Loucy (cell line): Measurements from ENCODE around the gene SETD2.
A peak's percentile ranks its signal among the peaks of the same experiment; 100 is the strongest.

Experiments
- H2AFZ ChIP-seq: fragments of 200-600 bp; sonication (generic); 2 replicates; pipeline ENCODE4 v1.6.0; 2016; ENCODE audit warnings: antibody characterized with exemption, mild to moderate bottlenecking, low read length, moderate library complexity
- H3F3A ChIP-seq: fragments of 200-600 bp; 2 replicates; pipeline ENCODE4 v1.6.0; 2016; ENCODE audit warnings: antibody characterized with exemption, low read depth, mild to moderate bottlenecking
- H3K27me3 ChIP-seq: fragments of 200-600 bp; sonication (generic); 2 replicates; pipeline ENCODE4 v1.6.1; 2014; ENCODE audit warnings: low read length, mild to moderate bottlenecking; ENCODE audit not compliant: insufficient read depth, poor library complexity, severe bottlenecking
- H3K36me3 ChIP-seq: fragments of 200-600 bp; sonication (generic); 2 replicates; pipeline ENCODE4 v1.6.1; 2016; ENCODE audit warnings: low read length; ENCODE audit not compliant: insufficient read depth
- H3K4me1 ChIP-seq: fragments of 200-600 bp; sonication (generic); 2 replicates; pipeline ENCODE4 v1.5.1; 2014; ENCODE audit warnings: low read length, mild to moderate bottlenecking; ENCODE audit not compliant: insufficient read depth, poor library complexity, severe bottlenecking
- H3K4me2 ChIP-seq: fragments of 200-600 bp; sonication (generic); 2 replicates; pipeline ENCODE4 v1.6.0; 2014; ENCODE audit warnings: antibody characterized with exemption, low read length, low read depth, mild to moderate bottlenecking; ENCODE audit not compliant: poor library complexity, severe bottlenecking
- H3K4me3 ChIP-seq: fragments of 200-600 bp; sonication (generic); 2 replicates; pipeline ENCODE4 v1.5.1; 2014; ENCODE audit warnings: low read length, mild to moderate bottlenecking, mixed read lengths; ENCODE audit not compliant: poor library complexity, severe bottlenecking
- H3K79me2 ChIP-seq: fragments of 200-600 bp; sonication (generic); 2 replicates; pipeline ENCODE4 v1.6.1; 2014; ENCODE audit warnings: low read length; ENCODE audit not compliant: insufficient read depth
- H3K9ac ChIP-seq: fragments of 200-600 bp; sonication (generic); 2 replicates; pipeline ENCODE4 v1.6.0; 2014; ENCODE audit warnings: mild to moderate bottlenecking, low read depth, low read length, moderate library complexity; ENCODE audit not compliant: poor library complexity, severe bottlenecking
- H3K9me2 ChIP-seq: fragments of 200-600 bp; sonication (generic); replicated peaks from 2 replicates; pipeline ENCODE4 v1.6.1; 2016; ENCODE audit warnings: low read depth, low read length, mixed read lengths
- H3K9me3 ChIP-seq: fragments of 200-600 bp; sonication (generic); 2 replicates; pipeline ENCODE4 v1.6.1; 2014; ENCODE audit warnings: mild to moderate bottlenecking, antibody characterized with exemption, low read length, low read depth; ENCODE audit not compliant: insufficient read depth
- H4K20me1 ChIP-seq: fragments of 200-600 bp; sonication (generic); 2 replicates; pipeline ENCODE4 v1.6.0; 2014; ENCODE audit warnings: antibody characterized with exemption, low read length, mild to moderate bottlenecking; ENCODE audit not compliant: insufficient read depth, poor library complexity, severe bottlenecking
- CTCF ChIP-seq: fragments of 200-600 bp; sonication (generic); conservative IDR thresholded peaks from 2 replicates; pipeline ENCODE4 v1.5.1; 2014; ENCODE audit warnings: mild to moderate bottlenecking, antibody characterized with exemption, low read length
- EZH2phosphoT487 ChIP-seq: fragments of 200-600 bp; IDR thresholded peaks from 2 replicates; pipeline ENCODE4 v1.6.1; 2018; ENCODE audit warnings: antibody characterized with exemption, mild to moderate bottlenecking, moderate library complexity, borderline replicate concordance

The SETD2 gene

GRCh38 chr3:46990573-46991374, 173.1 kb downstream of the SETD2 start:
- peak overlapping the region; percentile 11 for H3K4me2 ChIP-seq
- H3K36me3 ChIP-seq = peaks cover 8% of the 10 kb centered on the region; the same call in 1 of the 2 replicates
- peak overlapping the region; percentile 73 for H3K9ac ChIP-seq

GRCh38 chr3:46989146-46989810, 174.6 kb downstream of the SETD2 start:
- Histone ChIP-seq H3K9me3 (no peaks in the 10 kb centered on the region), H3K4me3 (peak overlapping the region; percentile 67), H3K79me2 (peaks cover 76% of the 10 kb centered on the region), H3K4me1 (peaks cover 72% of the 10 kb centered on the region), H3K4me2 (peak overlapping the region; percentile 93), H2AFZ (no peak overlapping the region), H3F3A (no peaks in the 10 kb centered on the region), H3K9ac (peak overlapping the region; percentile 73), H3K9me2 (no peaks in the 10 kb centered on the region), H3K27me3 (no peaks in the 10 kb centered on the region), H4K20me1 (no peaks in the 10 kb centered on the region), H3K36me3 (peaks cover 6% of the 10 kb centered on the region; the same call in 1 of the 2 replicates)
- TF ChIP-seq EZH2phosphoT487 (no peak), CTCF (no peak)

More at GRCh38 chr3:46990573-46991374, 173.1 kb downstream of the SETD2 start:
- TF ChIP-seq EZH2phosphoT487 (no peak), CTCF (no peak)
- Histone ChIP-seq H3K9me2 (no peaks in the 10 kb centered on the region), H3K27me3 (no peaks in the 10 kb centered on the region), H3K79me2 (peaks cover 61% of the 10 kb centered on the region), H3K9me3 (no peaks in the 10 kb centered on the region), H3F3A (no peaks in the 10 kb centered on the region), H4K20me1 (no peaks in the 10 kb centered on the region), H3K4me3 (no peak overlapping the region), H3K4me1 (peaks cover 58% of the 10 kb centered on the region), H2AFZ (no peak overlapping the region)

GRCh38 chr3:46988616-46989015, 175.3 kb downstream of the SETD2 start:
- no peak for TF ChIP-seq CTCF
- no peak for TF ChIP-seq EZH2phosphoT487
- H3K4me2 ChIP-seq = peak overlapping the region; percentile 93
- peaks cover 5% of the 10 kb centered on the region; the same call in 1 of the 2 replicates for H3K36me3 ChIP-seq
- peak overlapping the region; percentile 67 for H3K4me3 ChIP-seq
- H3K9me2 ChIP-seq = no peaks in the 10 kb centered on the region
- H3K9me3 ChIP-seq = no peaks in the 10 kb centered on the region
- no peak overlapping the region for H2AFZ ChIP-seq
- no peaks in the 10 kb centered on the region for H4K20me1 ChIP-seq
- peaks cover 73% of the 10 kb centered on the region for H3K4me1 ChIP-seq
- peak overlapping the region; percentile 73 for H3K9ac ChIP-seq
- no peaks in the 10 kb centered on the region for H3F3A ChIP-seq
- H3K79me2 ChIP-seq = peaks cover 83% of the 10 kb centered on the region
- H3K27me3 ChIP-seq = no peaks in the 10 kb centered on the region
